ENCODE measurements around the gene DNMT3L.

Gene DNMT3L

GRCh38 chr21:44290327-44291077 is 28.8 kb upstream of the DNMT3L start:
- Histone ChIP-seq H3K9me3 (ENCODE audit: control insufficient read depth, insufficient read depth, low read length) (no peaks in the 10 kb centered on the region), H3F3A (ENCODE audit: control insufficient read depth, insufficient read depth) (no peaks in the 10 kb centered on the region), H3K27ac (ENCODE audit: low read depth, low read length) (no peak overlapping the region), H3K27me3 (ENCODE audit: control insufficient read depth, low read length) (peaks cover 19% of the 10 kb centered on the region), H3K79me2 (ENCODE audit: control insufficient read depth, low read length) (no peaks in the 10 kb centered on the region), H4K20me1 (ENCODE audit: control insufficient read depth, insufficient read depth, low read depth, low read length) (no peaks in the 10 kb centered on the region), H3K36me3 (ENCODE audit: control insufficient read depth, low read length) (no peaks in the 10 kb centered on the region), H3K9me2 (replicated peaks; ENCODE audit: control insufficient read depth, low read length) (no peaks in the 10 kb centered on the region), H3K4me1 (ENCODE audit: control insufficient read depth, low read length) (peaks cover 14% of the 10 kb centered on the region), H3K4me2 (ENCODE audit: low read length) (no peak overlapping the region), H3K4me3 (ENCODE audit: low read length) (no peak overlapping the region)
- TF ChIP-seq, protein P1, sequence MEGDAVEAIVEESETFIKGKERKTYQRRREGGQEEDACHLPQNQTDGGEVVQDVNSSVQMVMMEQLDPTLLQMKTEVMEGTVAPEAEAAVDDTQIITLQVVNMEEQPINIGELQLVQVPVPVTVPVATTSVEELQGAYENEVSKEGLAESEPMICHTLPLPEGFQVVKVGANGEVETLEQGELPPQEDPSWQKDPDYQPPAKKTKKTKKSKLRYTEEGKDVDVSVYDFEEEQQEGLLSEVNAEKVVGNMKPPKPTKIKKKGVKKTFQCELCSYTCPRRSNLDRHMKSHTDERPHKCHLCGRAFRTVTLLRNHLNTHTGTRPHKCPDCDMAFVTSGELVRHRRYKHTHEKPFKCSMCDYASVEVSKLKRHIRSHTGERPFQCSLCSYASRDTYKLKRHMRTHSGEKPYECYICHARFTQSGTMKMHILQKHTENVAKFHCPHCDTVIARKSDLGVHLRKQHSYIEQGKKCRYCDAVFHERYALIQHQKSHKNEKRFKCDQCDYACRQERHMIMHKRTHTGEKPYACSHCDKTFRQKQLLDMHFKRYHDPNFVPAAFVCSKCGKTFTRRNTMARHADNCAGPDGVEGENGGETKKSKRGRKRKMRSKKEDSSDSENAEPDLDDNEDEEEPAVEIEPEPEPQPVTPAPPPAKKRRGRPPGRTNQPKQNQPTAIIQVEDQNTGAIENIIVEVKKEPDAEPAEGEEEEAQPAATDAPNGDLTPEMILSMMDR (IDR thresholded peaks at IDR 0.05; ENCODE audit: low read depth, low read length, poor library complexity, severe bottlenecking): no peak
- TF ChIP-seq EZH2phosphoT487 (IDR thresholded peaks at IDR 0.05; ENCODE audit: borderline replicate concordance, low read length): no peak

- Histone ChIP-seq H3K27ac (ENCODE audit: low read depth, low read length) (no peak overlapping the region), H3K4me1 (ENCODE audit: control insufficient read depth, low read length) (peaks cover 4% of the 10 kb centered on the region), H4K20me1 (ENCODE audit: control insufficient read depth, insufficient read depth, low read depth, low read length) (no peaks in the 10 kb centered on the region), H3K79me2 (ENCODE audit: control insufficient read depth, low read length) (no peaks in the 10 kb centered on the region), H3K9me3 (ENCODE audit: control insufficient read depth, insufficient read depth, low read length) (no peaks in the 10 kb centered on the region), H3K4me3 (ENCODE audit: low read length) (no peak overlapping the region), H3K4me2 (ENCODE audit: low read length) (no peak overlapping the region), H3K36me3 (ENCODE audit: control insufficient read depth, low read length) (no peaks in the 10 kb centered on the region), H3F3A (ENCODE audit: control insufficient read depth, insufficient read depth) (no peaks in the 10 kb centered on the region), H3K27me3 (ENCODE audit: control insufficient read depth, low read length) (peaks cover 18% of the 10 kb centered on the region), H3K9me2 (replicated peaks; ENCODE audit: control insufficient read depth, low read length) (no peaks in the 10 kb centered on the region)
- no peak for TF ChIP-seq EZH2phosphoT487 (IDR thresholded peaks at IDR 0.05; ENCODE audit: borderline replicate concordance, low read length)
- TF ChIP-seq, protein P1 (IDR thresholded peaks at IDR 0.05; ENCODE audit: low read depth, low read length, poor library complexity, severe bottlenecking): no peak
Observed at GRCh38 chr21:44289381-44290010, 27.8 kb upstream of the DNMT3L start.

DNA sequence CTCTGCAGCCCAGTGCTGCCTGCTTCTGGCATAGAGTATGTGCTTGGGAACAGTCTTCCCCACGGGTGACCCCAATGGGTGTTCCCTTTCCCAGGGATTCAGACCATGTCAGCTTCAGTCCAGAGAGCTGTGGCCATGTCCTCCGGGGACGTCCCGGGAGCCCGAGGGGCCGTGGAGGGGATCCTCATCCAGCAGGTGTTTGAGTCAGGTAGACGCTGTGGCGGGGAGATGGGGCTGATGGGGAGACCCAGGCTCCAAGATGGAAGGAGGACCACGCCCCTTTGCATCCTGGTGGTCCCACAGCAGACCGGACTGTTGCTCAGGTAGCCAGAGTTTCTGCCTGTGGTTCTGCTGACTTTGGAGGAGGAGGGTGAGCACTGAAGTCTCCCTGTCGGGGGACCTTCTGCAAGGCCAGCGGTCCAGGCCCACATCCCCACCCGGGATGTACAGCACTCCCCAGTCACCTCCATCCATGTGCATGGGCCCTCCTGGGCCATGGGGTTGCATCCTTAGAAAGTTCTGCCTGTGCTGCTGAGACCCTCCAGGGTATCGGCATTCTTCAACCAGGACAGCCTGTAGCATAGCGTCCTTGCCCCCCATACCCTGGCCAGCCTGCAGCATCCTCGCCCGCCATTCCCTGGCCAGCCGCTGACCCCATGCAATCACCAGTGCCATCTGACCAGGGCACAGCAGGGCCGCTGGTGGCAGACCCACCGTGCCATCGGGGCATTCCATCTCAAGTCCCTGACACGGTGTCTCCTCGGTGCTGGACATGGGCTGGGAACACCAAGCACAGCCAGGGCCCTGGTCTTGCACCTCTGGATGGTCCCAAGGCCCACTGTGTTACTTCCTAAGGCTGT is 26.8 kb upstream of the DNMT3L start:
- no peaks in the 10 kb centered on the region for H3K36me3 ChIP-seq (ENCODE audit: control insufficient read depth, low read length)
- no peak overlapping the region for H3K27ac ChIP-seq (ENCODE audit: low read depth, low read length)
- no peaks in the 10 kb centered on the region for H4K20me1 ChIP-seq (ENCODE audit: control insufficient read depth, insufficient read depth, low read depth, low read length)
- TF ChIP-seq EZH2phosphoT487 (IDR thresholded peaks at IDR 0.05; ENCODE audit: borderline replicate concordance, low read length): no peak
- TF ChIP-seq, protein P1 (IDR thresholded peaks at IDR 0.05; ENCODE audit: low read depth, low read length, poor library complexity, severe bottlenecking): no peak
- no peaks in the 10 kb centered on the region; the same call in 1 of the 2 replicates for H3K4me1 ChIP-seq (ENCODE audit: control insufficient read depth, low read length)
- no peaks in the 10 kb centered on the region for H3K9me2 ChIP-seq (replicated peaks; ENCODE audit: control insufficient read depth, low read length)
- H3K4me2 ChIP-seq (ENCODE audit: low read length): no peak overlapping the region
- no peaks in the 10 kb centered on the region for H3F3A ChIP-seq (ENCODE audit: control insufficient read depth, insufficient read depth)
- peaks cover 24% of the 10 kb centered on the region for H3K27me3 ChIP-seq (ENCODE audit: control insufficient read depth, low read length)
- no peaks in the 10 kb centered on the region for H3K79me2 ChIP-seq (ENCODE audit: control insufficient read depth, low read length)
- H3K9me3 ChIP-seq (ENCODE audit: control insufficient read depth, insufficient read depth, low read length): no peaks in the 10 kb centered on the region
- H3K4me3 ChIP-seq (ENCODE audit: low read length): no peak overlapping the region
